Subcutaneous abdominal adipose tissue (tissue), 5 donors: ENCODE measurements around the gene TBC1D26.
"Not testable (repeated sequence)": the region's sequence is repeated elsewhere in the genome, so short reads cannot be mapped to it uniquely, and the experiment has no call there.

Experiments
- H3K27ac ChIP-seq: one replicate; pipeline ENCODE4 v1.7.0; 2013; ENCODE audit warnings: low read depth, mild to moderate bottlenecking, inconsistent platforms, low read length, moderate library complexity
- H3K27me3 ChIP-seq, 5 donors: one replicate each; pipeline ENCODE4 v1.7.0; 2013; ENCODE audit warnings: low read length in 5 of 5, inconsistent platforms in 1 of 5; ENCODE audit not compliant: control insufficient read depth in 5 of 5, insufficient read depth in 4 of 5
- H3K36me3 ChIP-seq, 5 donors: one replicate each; pipeline ENCODE4 v1.7.0; 2013; ENCODE audit warnings: low read length in 5 of 5; ENCODE audit not compliant: control insufficient read depth in 5 of 5, insufficient read depth in 5 of 5
- H3K4me1 ChIP-seq, 5 donors: one replicate each; pipeline ENCODE4 v1.7.0; 2013; ENCODE audit warnings: low read length in 5 of 5, mild to moderate bottlenecking in 3 of 5, moderate library complexity in 1 of 5; ENCODE audit not compliant: control insufficient read depth in 5 of 5, insufficient read depth in 5 of 5
- H3K4me3 ChIP-seq, 5 donors: one replicate each; pipeline ENCODE4 v1.7.0; 2013; ENCODE audit warnings: low read length in 5 of 5, low read depth in 1 of 5
- H3K9ac ChIP-seq, 5 donors: one replicate each; pipeline ENCODE4 v1.7.0; 2013; ENCODE audit warnings: low read length in 5 of 5, mild to moderate bottlenecking in 4 of 5, moderate library complexity in 3 of 5
- H3K9me3 ChIP-seq, 5 donors: one replicate each; pipeline ENCODE4 v1.7.0; 2013; ENCODE audit warnings: low read length in 5 of 5; ENCODE audit not compliant: control insufficient read depth in 5 of 5
- donor health status: healthy.
- donor health status: healthy.
- donor health status: healthy.
- donor health status: healthy.
- donor health status: healthy.

Gene TBC1D26

GRCh38 chr17:15780188-15780587 lies 48.1 kb downstream of the TBC1D26 start:
- H3K36me3 ChIP-seq, result no peaks in the 10 kb centered on the region
- H3K4me3 ChIP-seq, result no peak overlapping the region
- H3K27ac ChIP-seq, result no peak overlapping the region
- H3K9ac ChIP-seq, result no peak overlapping the region
- no peaks in the 10 kb centered on the region for H3K9me3 ChIP-seq
- no peaks in the 10 kb centered on the region for H3K27me3 ChIP-seq
- H3K4me1 ChIP-seq, result peaks cover 0 to 14% (median 8%) of the 10 kb centered on the region in 5 donors

GRCh38 chr17:15782866-15783265 lies 50.8 kb downstream of the TBC1D26 start:
- Histone ChIP-seq H3K4me3 (peak overlapping the region; percentile 50 to 63 (median 57)), H3K4me1 (peaks cover 0 to 15% (median 10%) of the 10 kb centered on the region in 5 donors), H3K9me3 (no peaks in the 10 kb centered on the region), H3K27ac (peak overlapping the region; percentile 61), H3K9ac (peak overlapping the region in 4 of 5 donors; percentile 57 to 77 (median 70)), H3K27me3 (no peaks in the 10 kb centered on the region), H3K36me3 (no peaks in the 10 kb centered on the region)

GRCh38 chr17:15783461-15783860 lies 51.4 kb downstream of the TBC1D26 start:
- H3K4me1 ChIP-seq, result peaks cover 0 to 15% (median 10%) of the 10 kb centered on the region in 5 donors
- H3K9ac ChIP-seq, result no peak overlapping the region
- H3K4me3 ChIP-seq, result no peak overlapping the region
- H3K9me3 ChIP-seq, result no peaks in the 10 kb centered on the region
- H3K27ac ChIP-seq, result peak overlapping the region; percentile 61
- no peaks in the 10 kb centered on the region for H3K27me3 ChIP-seq
- H3K36me3 ChIP-seq, result no peaks in the 10 kb centered on the region

- H3K36me3 ChIP-seq, H3K9me3 ChIP-seq, H3K27me3 ChIP-seq, H3K27ac ChIP-seq, H3K4me3 ChIP-seq, H3K9ac ChIP-seq: not testable (repeated sequence)
- H3K4me1 ChIP-seq, result peaks cover 0 to 15% (median 10%) of the 10 kb centered on the region in 5 donors
These were observed 52.3 kb downstream of the TBC1D26 start for GRCh38 chr17:15784351-15784750.

GRCh38 chr17:15787363-15788075 lies 55.4 kb downstream of the TBC1D26 start:
- not testable (repeated sequence) for H3K4me3 ChIP-seq, H3K9me3 ChIP-seq, H3K27me3 ChIP-seq, H3K27ac ChIP-seq, H3K36me3 ChIP-seq, H3K9ac ChIP-seq
- peaks cover 0 to 14% (median 7%) of the 10 kb centered on the region in 5 donors for H3K4me1 ChIP-seq

GRCh38 chr17:15788365-15788764 lies 56.3 kb downstream of the TBC1D26 start:
- H3K9me3 ChIP-seq, H3K27ac ChIP-seq, H3K27me3 ChIP-seq, H3K9ac ChIP-seq, H3K36me3 ChIP-seq, H3K4me3 ChIP-seq: not testable (repeated sequence)
- peaks cover 0 to 10% (median 5%) of the 10 kb centered on the region in 5 donors for H3K4me1 ChIP-seq
